Measurements from ENCODE around the gene ZNF684.
"Not testable (repeated sequence)": the region's sequence is repeated elsewhere in the genome, so short reads cannot be mapped to it uniquely, and the experiment has no call there.

The ZNF684 gene

DNA sequence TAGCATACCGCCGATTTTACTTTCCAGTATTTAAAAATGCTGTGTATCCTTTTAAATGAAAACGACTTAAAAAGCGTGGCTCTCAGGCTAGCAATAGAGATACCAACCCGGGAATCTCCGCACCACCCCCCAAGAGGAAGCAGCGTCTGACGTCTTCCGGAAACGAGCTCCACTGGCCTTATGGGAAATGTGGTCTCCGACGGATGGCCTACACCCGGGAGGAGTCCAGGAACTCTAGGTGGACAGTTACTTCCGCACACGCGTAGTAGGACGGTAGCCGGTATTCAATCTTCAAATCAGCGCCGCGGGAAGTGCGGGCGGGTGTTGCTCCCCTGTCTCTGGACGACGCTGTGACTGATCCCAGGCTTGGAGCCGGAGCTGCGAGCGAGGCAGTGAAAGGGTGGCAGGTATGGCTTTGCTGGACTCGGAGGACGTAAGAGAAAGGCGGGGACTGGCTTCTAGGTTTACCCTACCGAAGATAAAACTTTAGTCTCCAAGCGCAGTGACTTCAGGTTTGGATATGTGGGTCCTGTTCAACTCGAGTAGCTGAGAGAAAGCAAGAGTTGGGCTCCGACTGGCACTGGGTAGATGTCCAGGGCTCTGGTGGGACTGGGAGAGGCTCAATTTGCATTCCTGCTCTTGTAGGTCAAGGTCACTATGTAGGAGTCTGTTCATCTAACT is at the start of gene ZNF684:
Gene ZNF684, plus strand, starts transcription at position 257 of the 681 bp plus-strand sequence. CDS start 1,530 bp downstream, outside the sequence.
- peak within 1 kb of the TSS; percentile 84 for H3K4me3 ChIP-seq (ENCODE audit: low read depth, low read length)
- H3K9me3 ChIP-seq (ENCODE audit: control insufficient read depth, insufficient read depth, low read length), result no peaks in the 10 kb centered on the region
- H3K9ac ChIP-seq (ENCODE audit: low read depth, low read length), result peak within 1 kb of the TSS; percentile 90
- 0 out of 2 replicates have a peak, but pooled peaks cover 6% of the 10 kb centered on the region for H3K4me1 ChIP-seq (ENCODE audit: control insufficient read depth, insufficient read depth, low read length)
- H3K36me3 ChIP-seq (ENCODE audit: control insufficient read depth, insufficient read depth, low read length), result 0 out of 2 replicates have a peak, but pooled peaks cover 6% of the 10 kb centered on the region
- H3K27me3 ChIP-seq (ENCODE audit: control insufficient read depth, insufficient read depth, low read length), result no peaks in the 10 kb centered on the region
- peak within 1 kb of the TSS; percentile 78 for H3K27ac ChIP-seq (ENCODE audit: low read depth, low read length)

DNA sequence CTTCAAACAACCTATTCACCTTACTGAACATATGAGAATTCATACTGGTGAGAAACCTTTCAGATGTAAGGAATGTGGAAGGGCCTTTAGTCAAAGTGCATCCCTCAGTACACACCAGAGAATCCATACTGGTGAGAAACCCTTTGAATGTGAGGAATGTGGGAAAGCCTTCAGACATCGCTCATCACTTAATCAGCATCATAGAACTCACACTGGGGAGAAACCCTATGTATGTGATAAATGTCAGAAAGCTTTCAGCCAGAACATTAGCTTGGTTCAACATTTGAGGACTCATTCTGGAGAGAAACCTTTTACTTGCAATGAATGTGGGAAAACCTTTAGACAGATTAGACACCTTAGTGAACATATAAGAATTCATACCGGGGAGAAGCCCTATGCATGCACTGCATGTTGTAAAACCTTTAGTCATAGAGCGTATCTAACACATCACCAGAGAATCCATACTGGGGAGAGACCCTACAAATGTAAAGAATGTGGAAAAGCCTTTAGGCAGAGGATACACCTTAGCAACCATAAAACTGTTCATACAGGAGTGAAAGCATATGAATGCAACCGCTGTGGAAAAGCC is 36.0 kb upstream of the ZNF684 start:
- Histone ChIP-seq H3K9me3 (ENCODE audit: control insufficient read depth, insufficient read depth, low read length) (peaks cover 31% of the 10 kb centered on the region), H3K27ac (ENCODE audit: low read depth, low read length) (no peak overlapping the region), H3K4me3 (ENCODE audit: low read depth, low read length) (no peak overlapping the region), H3K4me1 (ENCODE audit: control insufficient read depth, insufficient read depth, low read length) (no peaks in the 10 kb centered on the region), H3K9ac (ENCODE audit: low read depth, low read length) (no peak overlapping the region), H3K27me3 (ENCODE audit: control insufficient read depth, insufficient read depth, low read length) (no peaks in the 10 kb centered on the region), H3K36me3 (ENCODE audit: control insufficient read depth, insufficient read depth, low read length) (peaks cover 28% of the 10 kb centered on the region)

GRCh38 chr1:40502651-40503050 is 28.8 kb upstream of the ZNF684 start:
- H3K9ac ChIP-seq (ENCODE audit: low read depth, low read length); H3K27ac ChIP-seq (ENCODE audit: low read depth, low read length); H3K27me3 ChIP-seq (ENCODE audit: control insufficient read depth, insufficient read depth, low read length); H3K36me3 ChIP-seq (ENCODE audit: control insufficient read depth, insufficient read depth, low read length); H3K4me3 ChIP-seq (ENCODE audit: low read depth, low read length); H3K4me1 ChIP-seq (ENCODE audit: control insufficient read depth, insufficient read depth, low read length); H3K9me3 ChIP-seq (ENCODE audit: control insufficient read depth, insufficient read depth, low read length): not testable (repeated sequence)

GRCh38 chr1:40507973-40508372 is 23.5 kb upstream of the ZNF684 start:
- H3K27me3 ChIP-seq (ENCODE audit: control insufficient read depth, insufficient read depth, low read length), result peaks cover 12% of the 10 kb centered on the region
- H3K9me3 ChIP-seq (ENCODE audit: control insufficient read depth, insufficient read depth, low read length), result no peaks in the 10 kb centered on the region; the same call in 1 of the 2 replicates
- no peaks in the 10 kb centered on the region for H3K4me1 ChIP-seq (ENCODE audit: control insufficient read depth, insufficient read depth, low read length)
- peak overlapping the region; percentile 87 for H3K4me3 ChIP-seq (ENCODE audit: low read depth, low read length)
- H3K27ac ChIP-seq (ENCODE audit: low read depth, low read length), result no peak overlapping the region
- H3K9ac ChIP-seq (ENCODE audit: low read depth, low read length), result peak overlapping the region; percentile 74; the same call in 1 of the 2 replicates
- no peaks in the 10 kb centered on the region for H3K36me3 ChIP-seq (ENCODE audit: control insufficient read depth, insufficient read depth, low read length)

DNA sequence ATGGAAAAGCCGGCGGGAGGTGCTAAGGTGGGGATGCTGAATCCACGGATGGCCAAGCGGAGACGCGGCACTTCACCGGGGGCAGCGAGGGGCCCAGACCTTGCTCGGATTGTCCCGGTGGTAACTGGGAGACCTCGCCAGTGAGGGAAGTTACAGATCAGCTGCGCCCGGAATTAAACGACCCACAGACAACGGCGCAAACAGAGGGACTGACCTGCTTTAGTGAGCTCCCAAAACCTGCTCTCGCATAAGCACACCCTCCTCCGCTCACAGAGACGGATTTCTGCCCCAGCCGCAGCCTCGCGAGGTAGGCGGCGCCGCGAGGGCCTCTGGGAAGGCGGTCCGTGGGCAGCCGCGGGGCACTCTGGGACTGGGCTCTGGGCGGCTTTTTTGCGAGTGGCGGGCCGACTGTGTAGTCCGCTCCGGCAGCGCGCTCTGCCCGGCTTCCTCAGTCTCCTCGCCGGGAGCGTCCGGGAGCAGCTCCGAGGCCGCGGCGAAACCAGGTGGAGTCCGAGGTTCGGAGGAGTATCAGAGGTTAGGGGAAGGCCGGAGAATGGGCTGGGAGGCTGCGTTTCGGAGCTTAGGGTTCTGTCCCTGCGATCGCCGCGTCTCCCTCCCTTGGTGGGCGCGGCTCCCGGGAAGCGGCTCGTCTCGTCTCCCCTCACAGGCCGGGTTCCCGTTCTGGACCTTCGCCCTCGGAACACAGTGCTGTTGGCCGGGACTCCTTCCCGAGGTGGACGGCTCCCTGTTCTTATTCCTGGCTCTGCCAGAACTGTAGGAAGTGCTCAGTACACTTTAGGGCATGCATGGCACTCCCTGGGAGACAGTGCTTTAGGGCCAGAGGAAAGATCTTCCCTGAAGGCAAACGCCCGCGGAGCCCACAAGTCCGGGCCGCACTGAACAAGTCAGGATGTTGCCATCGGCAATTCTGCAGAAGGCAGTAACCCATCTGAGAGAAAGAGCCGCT is 22.8 kb upstream of the ZNF684 start, which contains the start of gene EXO5:
Gene EXO5, plus strand, starts transcription at position 393 of the 967 bp plus-strand sequence. CDS start 5,778 bp downstream, outside the sequence.
- no peak within 1 kb of the TSS for H3K27ac ChIP-seq (ENCODE audit: low read depth, low read length)
- H3K36me3 ChIP-seq (ENCODE audit: control insufficient read depth, insufficient read depth, low read length), result no peaks in the 10 kb centered on the region
- H3K4me1 ChIP-seq (ENCODE audit: control insufficient read depth, insufficient read depth, low read length), result no peaks in the 10 kb centered on the region
- no peaks in the 10 kb centered on the region; the same call in 1 of the 2 replicates for H3K9me3 ChIP-seq (ENCODE audit: control insufficient read depth, insufficient read depth, low read length)
- H3K27me3 ChIP-seq (ENCODE audit: control insufficient read depth, insufficient read depth, low read length), result peaks cover 12% of the 10 kb centered on the region
- peak within 1 kb of the TSS; percentile 87 for H3K4me3 ChIP-seq (ENCODE audit: low read depth, low read length)
- peak within 1 kb of the TSS; percentile 74 for H3K9ac ChIP-seq (ENCODE audit: low read depth, low read length)

DNA sequence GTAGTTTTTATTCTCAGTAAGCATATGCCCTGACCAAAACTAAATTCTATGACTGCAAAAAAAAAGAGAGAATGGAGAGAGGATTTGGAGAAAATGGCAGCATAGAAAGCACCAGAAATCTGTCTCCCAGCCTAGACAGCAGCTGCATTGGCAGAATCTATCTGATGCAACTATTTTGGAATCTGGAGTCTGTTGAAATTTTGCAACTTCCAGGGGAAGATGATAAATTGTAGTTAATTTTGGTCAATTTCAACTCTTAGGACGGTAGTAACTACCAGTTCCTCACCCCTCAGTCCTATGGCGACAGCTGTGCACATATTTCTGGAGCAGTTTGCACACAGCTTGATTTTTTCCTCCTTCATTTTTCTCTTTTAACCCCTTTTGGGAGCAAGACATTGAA is 11.9 kb upstream of the ZNF684 start:
- Histone ChIP-seq H3K9me3 (ENCODE audit: control insufficient read depth, insufficient read depth, low read length) (peaks cover 31% of the 10 kb centered on the region), H3K27me3 (ENCODE audit: control insufficient read depth, insufficient read depth, low read length) (no peaks in the 10 kb centered on the region), H3K27ac (ENCODE audit: low read depth, low read length) (no peak overlapping the region), H3K36me3 (ENCODE audit: control insufficient read depth, insufficient read depth, low read length) (peaks cover 5% of the 10 kb centered on the region; the same call in 1 of the 2 replicates), H3K4me3 (ENCODE audit: low read depth, low read length) (no peak overlapping the region), H3K9ac (ENCODE audit: low read depth, low read length) (no peak overlapping the region), H3K4me1 (ENCODE audit: control insufficient read depth, insufficient read depth, low read length) (no peaks in the 10 kb centered on the region)

- no peaks in the 10 kb centered on the region for H3K27me3 ChIP-seq (ENCODE audit: control insufficient read depth, insufficient read depth, low read length)
- peaks cover 3% of the 10 kb centered on the region; the same call in 1 of the 2 replicates for H3K9me3 ChIP-seq (ENCODE audit: control insufficient read depth, insufficient read depth, low read length)
- H3K36me3 ChIP-seq (ENCODE audit: control insufficient read depth, insufficient read depth, low read length), result 0 out of 2 replicates have a peak, but pooled peaks cover 6% of the 10 kb centered on the region
- H3K9ac ChIP-seq (ENCODE audit: low read depth, low read length), result peak overlapping the region; percentile 90
- peak overlapping the region; percentile 84 for H3K4me3 ChIP-seq (ENCODE audit: low read depth, low read length)
- peak overlapping the region; percentile 78 for H3K27ac ChIP-seq (ENCODE audit: low read depth, low read length)
- H3K4me1 ChIP-seq (ENCODE audit: control insufficient read depth, insufficient read depth, low read length), result 0 out of 2 replicates have a peak, but pooled peaks cover 6% of the 10 kb centered on the region
These were observed 579 bp upstream of the ZNF684 start for GRCh38 chr1:40530735-40531380.

DNA sequence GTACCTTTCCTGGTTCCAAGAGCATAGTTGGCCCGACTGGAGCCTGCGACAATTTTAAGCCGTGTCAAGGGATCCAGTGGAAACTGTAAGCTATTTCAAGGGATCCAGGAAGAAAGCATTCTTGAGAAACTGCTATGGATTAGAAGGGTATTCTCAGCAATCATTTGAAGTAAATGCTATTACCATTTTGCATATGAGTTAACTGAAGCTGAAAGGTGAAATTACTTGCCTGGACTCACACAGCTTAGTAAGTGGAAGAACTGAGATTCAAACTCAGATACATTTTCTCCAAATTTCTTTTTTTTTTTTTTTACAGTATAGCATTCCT is 589 bp downstream of the ZNF684 start:
- peak overlapping the region; percentile 84 for H3K4me3 ChIP-seq (ENCODE audit: low read depth, low read length)
- H3K36me3 ChIP-seq (ENCODE audit: control insufficient read depth, insufficient read depth, low read length), result 0 out of 2 replicates have a peak, but pooled peaks cover 6% of the 10 kb centered on the region
- no peaks in the 10 kb centered on the region for H3K27me3 ChIP-seq (ENCODE audit: control insufficient read depth, insufficient read depth, low read length)
- H3K9ac ChIP-seq (ENCODE audit: low read depth, low read length), result peak overlapping the region; percentile 90
- peak overlapping the region; percentile 78 for H3K27ac ChIP-seq (ENCODE audit: low read depth, low read length)
- H3K9me3 ChIP-seq (ENCODE audit: control insufficient read depth, insufficient read depth, low read length), result no peaks in the 10 kb centered on the region
- H3K4me1 ChIP-seq (ENCODE audit: control insufficient read depth, insufficient read depth, low read length), result 0 out of 2 replicates have a peak, but pooled peaks cover 6% of the 10 kb centered on the region

GRCh38 chr1:40532844-40533424 is 1.5 kb downstream of the ZNF684 start:
- H3K4me1 ChIP-seq (ENCODE audit: control insufficient read depth, insufficient read depth, low read length), result 0 out of 2 replicates have a peak, but pooled peaks cover 6% of the 10 kb centered on the region
- H3K9ac ChIP-seq (ENCODE audit: low read depth, low read length), result no peak overlapping the region
- H3K27me3 ChIP-seq (ENCODE audit: control insufficient read depth, insufficient read depth, low read length), result no peaks in the 10 kb centered on the region
- 0 out of 2 replicates have a peak, but pooled peaks cover 6% of the 10 kb centered on the region for H3K36me3 ChIP-seq (ENCODE audit: control insufficient read depth, insufficient read depth, low read length)
- peak overlapping the region; percentile 84; the same call in 1 of the 2 replicates for H3K4me3 ChIP-seq (ENCODE audit: low read depth, low read length)
- no peaks in the 10 kb centered on the region for H3K9me3 ChIP-seq (ENCODE audit: control insufficient read depth, insufficient read depth, low read length)
- H3K27ac ChIP-seq (ENCODE audit: low read depth, low read length), result no peak overlapping the region

- no peak overlapping the region for H3K4me3 ChIP-seq (ENCODE audit: low read depth, low read length)
- no peaks in the 10 kb centered on the region for H3K27me3 ChIP-seq (ENCODE audit: control insufficient read depth, insufficient read depth, low read length)
- H3K9me3 ChIP-seq (ENCODE audit: control insufficient read depth, insufficient read depth, low read length), result no peaks in the 10 kb centered on the region
- H3K4me1 ChIP-seq (ENCODE audit: control insufficient read depth, insufficient read depth, low read length), result 0 out of 2 replicates have a peak, but pooled peaks cover 6% of the 10 kb centered on the region
- 0 out of 2 replicates have a peak, but pooled peaks cover 6% of the 10 kb centered on the region for H3K36me3 ChIP-seq (ENCODE audit: control insufficient read depth, insufficient read depth, low read length)
- H3K9ac ChIP-seq (ENCODE audit: low read depth, low read length), result no peak overlapping the region
- H3K27ac ChIP-seq (ENCODE audit: low read depth, low read length), result no peak overlapping the region
These were observed 3.2 kb downstream of the ZNF684 start for GRCh38 chr1:40534589-40534988.
